ENCODE data around the gene NBAS. TPM values are rescaled to one million over a fixed set of nuclear protein-coding genes. Genes with fewer than 3 reads are reported as not detected.
"Not testable (repeated sequence)": the region's sequence is repeated elsewhere in the genome, so short reads cannot be mapped to it uniquely, and the experiment has no call there.

Gene NBAS
- total RNA-seq, 1 donor from 2014 or later, result 29.7 TPM

GRCh38 chr2:15531095-15531854 is 29.9 kb downstream of the NBAS start:
- no peak for DNase-seq (ENCODE audit: low spot score)

- DNase-seq (ENCODE audit: low spot score), result no peak
Observed at GRCh38 chr2:15527074-15527739, 33.9 kb downstream of the NBAS start.

- DNase-seq (ENCODE audit: low spot score), result no peak
Observed at GRCh38 chr2:15521641-15522181, 39.4 kb downstream of the NBAS start.

- no peak for DNase-seq (ENCODE audit: low spot score)
Observed at GRCh38 chr2:15520346-15520745, 40.8 kb downstream of the NBAS start.

DNA sequence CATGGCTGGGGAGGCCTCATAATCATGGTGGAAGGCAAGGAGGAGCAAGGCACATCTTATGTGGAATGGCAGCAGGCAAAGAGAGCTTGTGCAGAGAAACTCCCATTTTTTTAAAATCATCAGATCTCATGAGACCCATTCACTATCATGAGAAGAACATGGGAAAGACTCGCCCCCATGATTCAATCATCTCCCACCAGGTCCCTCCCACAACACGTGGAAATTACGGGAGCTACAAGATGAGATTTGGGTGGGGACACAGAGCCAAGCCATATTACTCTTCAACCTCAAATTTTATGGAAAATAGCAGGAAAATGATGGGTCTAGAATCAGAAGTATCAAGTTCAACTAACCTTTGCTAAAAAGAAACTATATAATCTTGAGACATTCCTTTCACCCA is 42.4 kb downstream of the NBAS start:
- not testable (repeated sequence) for DNase-seq (ENCODE audit: low spot score)

GRCh38 chr2:15517793-15518192 is 43.3 kb downstream of the NBAS start:
- no peak for DNase-seq (ENCODE audit: low spot score)

DNA sequence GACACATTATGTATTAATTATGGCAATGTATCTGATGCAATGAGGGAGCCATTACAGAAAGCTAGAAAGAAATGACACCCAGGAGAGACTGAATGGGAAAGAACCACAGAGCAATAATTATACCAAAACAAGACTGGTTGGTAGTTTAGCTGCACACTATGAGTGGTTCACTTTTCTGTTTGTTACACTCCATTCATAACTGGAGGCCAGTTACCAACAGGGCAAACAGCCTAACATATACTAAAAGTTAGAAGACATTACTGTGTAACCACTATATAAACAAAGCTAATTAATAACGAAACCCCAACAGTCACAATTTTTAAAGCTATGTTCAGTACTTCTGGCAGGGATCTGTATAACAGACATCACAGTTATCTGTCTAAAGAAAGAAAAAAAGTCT is 49.4 kb downstream of the NBAS start:
- no peak for DNase-seq (ENCODE audit: low spot score)

- no peak for DNase-seq (ENCODE audit: low spot score)
Observed at GRCh38 chr2:15510552-15510951, 50.6 kb downstream of the NBAS start.

DNA sequence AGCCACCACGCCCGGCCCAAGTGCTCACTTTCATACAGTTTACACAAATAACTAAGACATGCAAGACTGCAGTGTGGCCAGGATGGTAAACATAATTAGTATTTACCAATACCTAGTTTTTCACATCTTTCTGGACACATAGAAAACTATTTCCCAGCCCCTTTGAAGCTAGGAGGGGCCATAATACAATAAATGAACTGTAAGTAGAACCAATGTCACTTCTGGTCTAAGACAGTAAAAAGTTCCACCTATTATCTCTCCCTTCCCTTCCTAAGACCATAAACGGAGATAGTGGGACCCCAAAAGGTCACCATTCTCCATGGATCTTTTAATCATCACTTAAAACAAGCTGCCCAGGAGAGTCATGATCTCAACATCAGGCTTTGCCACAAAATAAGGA is 51.0 kb downstream of the NBAS start:
- no peak for DNase-seq (ENCODE audit: low spot score)

DNA sequence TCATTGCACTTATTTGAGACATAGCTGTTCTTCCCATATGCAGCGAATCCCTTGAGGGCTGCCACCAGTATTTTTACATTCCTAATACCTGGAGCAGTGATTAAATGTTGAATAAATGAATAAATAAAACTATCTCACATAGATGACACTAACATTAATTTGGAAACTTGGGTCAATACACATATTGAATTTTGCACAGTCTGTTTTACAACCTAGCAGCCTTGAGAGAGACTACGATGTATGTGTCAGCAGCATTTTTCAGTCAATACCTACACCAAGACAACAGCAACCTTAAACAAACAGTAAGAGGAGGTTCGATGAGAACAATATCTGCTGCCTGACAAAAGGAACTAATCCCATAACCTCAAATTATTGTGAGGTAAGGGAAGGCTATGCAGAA is 53.4 kb downstream of the NBAS start:
- DNase-seq (ENCODE audit: low spot score), result no peak

DNA sequence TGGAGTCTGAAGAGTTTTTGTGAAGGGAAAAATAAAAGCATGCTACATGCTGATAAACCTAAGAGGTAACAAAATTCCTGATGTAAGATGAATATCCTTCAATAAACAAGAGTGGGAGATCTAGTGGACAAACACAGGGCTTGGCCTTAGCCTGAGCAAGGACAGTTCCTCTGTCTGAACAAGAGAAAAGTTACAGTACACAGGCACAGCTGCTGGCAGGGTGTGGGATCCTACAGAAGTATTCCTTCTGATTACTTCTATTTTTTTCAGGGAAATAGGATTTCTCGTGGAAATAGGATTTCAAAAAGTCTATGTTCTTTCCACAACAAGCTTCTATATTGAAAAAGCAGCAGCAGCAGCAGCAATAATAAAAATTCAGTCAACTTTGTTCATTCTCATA is 54.1 kb downstream of the NBAS start:
- no peak for DNase-seq (ENCODE audit: low spot score)

DNA sequence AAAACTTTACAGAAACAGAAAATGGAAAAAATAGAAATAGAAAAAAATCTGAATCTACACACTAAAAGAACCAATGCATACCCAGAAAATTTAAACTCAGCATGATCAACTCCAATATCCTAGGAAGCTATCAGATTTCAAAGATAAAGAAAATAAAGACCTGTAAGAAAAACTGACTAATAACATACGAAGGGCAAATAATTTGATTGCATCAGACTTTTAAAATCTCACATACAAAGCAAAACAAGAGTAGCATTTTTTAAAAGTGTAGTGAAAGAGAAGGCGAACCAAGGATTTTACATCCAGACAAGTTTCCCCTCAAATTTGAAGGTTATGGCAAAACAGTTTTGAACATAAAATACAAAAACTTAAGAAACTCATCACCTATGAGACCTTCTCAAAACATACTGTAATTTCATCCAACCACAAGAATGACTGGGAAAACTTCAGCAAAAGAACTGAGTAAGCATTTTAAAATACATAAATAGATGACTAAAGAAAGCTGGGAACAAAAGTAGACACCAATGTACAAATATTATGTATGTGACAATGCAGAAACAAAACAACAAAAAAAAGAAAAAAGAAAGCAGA is 54.8 kb downstream of the NBAS start:
- DNase-seq (ENCODE audit: low spot score), result no peak

DNA sequence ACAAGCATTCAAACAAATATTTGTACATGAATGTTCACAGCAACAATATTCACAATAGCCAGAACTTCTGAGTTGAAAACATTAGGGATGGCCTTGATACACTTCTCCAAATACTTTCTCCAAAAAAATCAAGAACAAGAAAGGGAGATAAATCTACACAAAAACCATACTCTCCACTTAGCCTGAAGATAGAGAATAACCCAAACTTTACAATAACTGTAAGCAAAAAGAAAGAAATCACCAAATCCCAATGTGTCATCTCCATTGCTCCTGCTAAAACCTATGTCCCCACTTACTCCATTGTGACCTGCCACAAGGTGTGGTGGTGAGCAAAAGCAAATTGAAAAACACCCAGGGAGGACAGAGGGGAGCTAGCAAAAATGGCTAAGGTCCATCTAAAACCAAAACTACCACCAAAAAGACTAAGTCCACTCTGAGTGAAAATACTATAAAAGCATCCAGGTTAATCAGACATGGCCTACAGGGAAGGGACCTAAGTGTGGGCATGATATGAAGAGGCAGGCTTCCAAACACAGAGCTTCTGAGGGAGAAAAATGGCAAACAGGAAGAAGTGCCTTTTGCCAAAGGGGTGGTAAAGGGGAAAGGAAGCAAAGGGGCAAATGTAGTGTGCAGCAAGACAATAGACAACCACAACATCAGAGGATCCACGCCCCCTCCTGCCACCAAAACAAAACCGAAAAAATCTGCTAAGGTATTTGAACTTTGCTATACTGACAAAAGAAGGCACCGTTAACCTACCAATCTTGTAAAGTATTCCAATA is 56.1 kb downstream of the NBAS start:
- no peak for DNase-seq (ENCODE audit: low spot score)

DNA sequence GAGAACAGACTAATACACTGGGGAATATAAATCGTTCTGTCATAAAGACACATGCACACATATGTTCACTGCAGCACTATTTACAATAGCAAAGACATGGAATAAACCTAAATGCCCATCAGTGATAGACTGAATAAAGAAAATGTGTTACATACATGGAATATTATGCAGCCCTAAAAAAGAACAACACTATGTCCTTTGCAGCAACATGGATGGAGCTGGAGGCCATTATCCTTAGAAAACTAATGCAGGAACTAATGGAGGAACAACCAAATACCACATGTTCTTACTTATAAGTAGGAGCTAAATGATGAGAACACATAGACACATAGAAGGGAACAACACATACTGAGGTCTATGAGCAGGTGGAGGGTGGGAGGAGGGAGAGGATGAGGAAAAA is 61.9 kb downstream of the NBAS start:
- DNase-seq (ENCODE audit: low spot score), result not testable (repeated sequence)

DNA sequence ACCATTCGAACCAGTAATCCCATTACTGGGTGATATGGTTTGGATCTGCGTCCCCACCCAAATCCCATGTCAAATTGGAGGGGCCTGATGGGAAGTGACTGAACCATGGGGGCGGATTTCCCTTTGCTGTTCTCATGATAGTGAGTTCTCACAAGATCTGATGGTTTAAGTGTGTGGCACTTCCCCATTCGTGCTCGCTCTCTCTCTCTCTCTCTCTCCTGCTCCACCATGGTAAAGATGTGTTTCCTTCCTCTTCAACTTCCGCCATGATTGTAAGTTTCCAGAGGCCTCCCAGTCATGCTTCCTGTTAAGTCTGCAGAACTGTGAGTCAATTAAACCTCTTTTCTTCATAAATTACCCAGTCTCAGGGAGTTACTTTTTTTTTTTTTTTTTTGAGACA is 62.6 kb downstream of the NBAS start:
- DNase-seq (ENCODE audit: low spot score), result no peak

- DNase-seq (ENCODE audit: low spot score), result no peak
Observed at GRCh38 chr2:15494877-15495276, 66.3 kb downstream of the NBAS start.

GRCh38 chr2:15492773-15493325 is 68.3 kb downstream of the NBAS start:
- DNase-seq (ENCODE audit: low spot score), result no peak

DNA sequence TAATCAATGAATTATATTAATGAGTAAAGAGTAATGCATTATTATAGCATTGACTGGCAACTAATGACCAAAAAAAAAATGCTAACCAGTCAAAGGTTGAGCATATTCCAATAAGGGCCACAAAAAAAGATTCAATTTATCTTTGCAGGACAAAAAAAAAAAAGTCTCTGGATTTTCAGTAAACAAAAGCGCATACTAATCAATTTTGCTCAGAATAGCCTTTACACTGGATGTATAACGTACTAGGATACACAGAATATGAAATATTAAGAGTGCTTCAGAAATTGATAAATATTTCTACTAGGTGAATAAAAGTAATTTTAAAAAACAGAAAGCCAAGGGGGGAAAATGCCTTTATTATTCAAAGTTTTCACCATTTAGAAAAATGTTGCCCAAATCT is 74.4 kb downstream of the NBAS start:
- DNase-seq (ENCODE audit: low spot score), result no peak

DNA sequence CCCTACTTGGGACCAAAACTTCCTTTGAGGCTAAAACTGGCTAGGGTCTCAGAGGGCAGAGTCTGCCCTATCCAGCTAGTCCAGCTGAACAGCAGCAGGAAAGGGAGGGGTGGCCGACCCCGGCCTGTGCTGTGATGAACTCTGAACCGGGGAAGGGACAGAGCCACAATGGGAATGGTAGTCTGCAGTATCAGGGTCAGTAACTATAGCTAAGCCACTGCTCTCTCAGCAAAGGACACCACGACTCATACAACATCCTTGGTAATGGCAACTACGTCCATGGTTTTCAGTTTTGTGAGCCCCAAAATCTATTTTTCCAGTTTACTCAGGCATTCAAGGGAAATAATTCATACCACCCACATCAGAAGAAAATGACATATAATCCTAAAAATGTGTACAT is 75.2 kb downstream of the NBAS start:
- no peak for DNase-seq (ENCODE audit: low spot score)

DNA sequence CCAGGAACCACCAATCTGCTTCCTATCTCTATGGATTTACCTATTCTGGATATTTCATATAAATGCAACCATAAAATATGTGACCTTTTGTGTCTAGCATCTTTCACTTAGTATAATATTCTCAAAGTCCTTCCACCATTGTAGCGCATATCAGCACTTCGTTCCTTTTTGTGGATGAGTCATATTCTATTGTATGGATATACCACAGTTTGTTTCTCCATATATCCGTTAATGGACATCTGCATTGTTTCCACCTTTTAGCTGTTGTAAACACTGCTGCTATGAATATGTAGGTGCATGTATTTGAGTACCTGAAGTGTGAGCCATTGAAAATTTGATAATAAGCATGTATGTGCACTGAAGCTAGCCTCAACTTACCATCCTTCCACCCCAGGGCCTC is 80.1 kb downstream of the NBAS start:
- no peak for DNase-seq (ENCODE audit: low spot score)

- DNase-seq (ENCODE audit: low spot score), result no peak
Observed at GRCh38 chr2:15480552-15480951, 80.6 kb downstream of the NBAS start.

All from mesenteric fat pad (tissue), 1 donor.